Breast epithelium (tissue), 4 donors: ENCODE results near the gene ZNF485. TPM values are rescaled to one million over a fixed set of nuclear protein-coding genes. Genes with fewer than 3 reads are reported as not detected.

Experiments used
- DNase-seq, 2 donors: peaks; one replicate each; pipeline ENCODE4 v3.0.0-alpha.2; 2019; ENCODE audit warnings: low spot score in 2 of 2
- H3K27ac ChIP-seq, 2 donors: fragments of 200-600 bp; sonication (generic) in 1 of 2; one replicate each; pipeline ENCODE4 v1.5.1; 2016 to 2019; ENCODE audit warnings: mild to moderate bottlenecking in 1 of 2
- H3K27me3 ChIP-seq, 2 donors: fragments of 200-600 bp; sonication (generic) in 1 of 2; one replicate each; pipeline versions ENCODE4 v1.5.1 to v1.6.0; 2017 to 2019; ENCODE audit warnings: control low read depth in 1 of 2, mild to moderate bottlenecking in 1 of 2
- H3K36me3 ChIP-seq: fragments of 200-600 bp; one replicate; pipeline ENCODE4 v1.5.1; 2019
- H3K4me1 ChIP-seq, 2 donors: fragments of 200-600 bp; sonication (generic); one replicate each; pipeline ENCODE4 v1.5.1; 2016 to 2019; ENCODE audit warnings: control low read depth in 1 of 2
- H3K4me3 ChIP-seq, 3 donors: fragments of 200-600 bp; sonication (generic); 1 replicate in 2 of 3; 2 replicates in 1 of 3; pipeline ENCODE4 v1.5.1; 2016 to 2019; ENCODE audit warnings: mild to moderate bottlenecking in 3 of 3, moderate library complexity in 2 of 3
- H3K9me3 ChIP-seq, 2 donors: fragments of 200-600 bp; sonication (generic) in 1 of 2; one replicate each; pipeline ENCODE4 v1.5.1; 2016 to 2019; ENCODE audit warnings: control low read depth in 1 of 2
- CTCF ChIP-seq, 3 donors: fragments of 450-650 bp; IDR thresholded peaks; one replicate each; pipeline ENCODE4 v1.5.1; 2016 to 2017; ENCODE audit warnings: antibody characterized with exemption in 3 of 3, mild to moderate bottlenecking in 3 of 3, moderate library complexity in 3 of 3
- POLR2A ChIP-seq: fragments of 450-650 bp; IDR thresholded peaks from one replicate; pipeline ENCODE4 v1.6.1; 2016; ENCODE audit warnings: antibody characterized with exemption, mild to moderate bottlenecking, moderate library complexity
- POLR2AphosphoS5 ChIP-seq, 3 donors: sonication (generic); formaldehyde crosslinking; IDR thresholded peaks; one replicate each; pipeline ENCODE4 v1.6.1; 2017; ENCODE audit warnings: antibody characterized with exemption in 3 of 3
- intact Hi-C: fragments of 100-400 bp; cut with DNase I; formaldehyde crosslinking; loops from one replicate; pipeline ENCODE4 v1.15.1; 2023; ENCODE audit warnings: low total_unique reads
- total RNA-seq, 3 donors: library from RNA; depleted of rRNA; stranded (reverse); fragments of >200 nt; gene quantifications; one replicate each; pipeline ENCODE4 v1.1.0, GENCODE V29; 2016

The ZNF485 gene
- 1 to 10 TPM; 3.9 to 4.5 (median 4.0) TPM for total RNA-seq

- intact Hi-C loops: no loop called here
- Histone ChIP-seq H3K36me3 (no peaks in the 10 kb centered on the region), H3K27ac (peak within 1 kb of the TSS; percentile 58 to 88), H3K27me3 (no peaks in the 10 kb centered on the region), H3K9me3 (no peaks in the 10 kb centered on the region), H3K4me1 (peaks cover 0 to 6% of the 10 kb centered on the region in 2 donors), H3K4me3 (peak within 1 kb of the TSS; percentile 76 to 99 (median 96))
- peak in 1 of 2 donors; percentile 61 for DNase-seq
- no peak for TF ChIP-seq POLR2A
- peak in 1 of 3 donors; percentile 10 for TF ChIP-seq POLR2AphosphoS5 (IDR thresholded peaks at IDR 0.05)
Measured at GRCh38 chr10:43606323-43607198, at the start of gene ZNF485. TSS of gene ZNF485 (plus strand) at chr10:43606438. CDS start at chr10:43607051, 613 bp downstream.

DNA sequence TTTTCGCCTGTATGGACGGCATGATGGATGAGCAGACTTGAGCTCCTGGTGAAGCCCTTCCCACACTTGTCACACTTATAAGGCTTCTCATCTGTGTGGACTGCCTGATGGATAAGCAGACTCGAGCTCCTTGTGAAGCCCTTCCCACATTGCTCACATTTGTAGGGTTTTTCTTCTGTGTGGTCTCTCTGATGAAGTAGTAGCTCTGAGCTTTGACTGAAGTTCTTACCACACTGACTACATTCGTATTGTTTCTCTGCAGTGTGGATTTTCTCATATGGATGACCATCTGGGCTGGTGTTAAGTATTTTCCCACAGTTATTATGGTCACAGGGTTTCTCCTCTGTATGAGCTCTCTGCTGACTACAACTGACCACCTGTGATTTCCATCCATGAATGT, 49.0 kb upstream of the ZNF485 start:
- TF ChIP-seq POLR2AphosphoS5 (IDR thresholded peaks at IDR 0.05) (no peak), CTCF (IDR thresholded peaks at IDR 0.05) (no peak), POLR2A (no peak)
- Histone ChIP-seq H3K27ac (no peak overlapping the region), H3K27me3 (no peaks in the 10 kb centered on the region), H3K4me1 (no peaks in the 10 kb centered on the region), H3K4me3 (no peak overlapping the region), H3K36me3 (peaks cover 15% of the 10 kb centered on the region), H3K9me3 (peaks cover 36 to 50% of the 10 kb centered on the region in 2 donors)
- no peak for DNase-seq
- intact Hi-C loops: no loop called here

DNA sequence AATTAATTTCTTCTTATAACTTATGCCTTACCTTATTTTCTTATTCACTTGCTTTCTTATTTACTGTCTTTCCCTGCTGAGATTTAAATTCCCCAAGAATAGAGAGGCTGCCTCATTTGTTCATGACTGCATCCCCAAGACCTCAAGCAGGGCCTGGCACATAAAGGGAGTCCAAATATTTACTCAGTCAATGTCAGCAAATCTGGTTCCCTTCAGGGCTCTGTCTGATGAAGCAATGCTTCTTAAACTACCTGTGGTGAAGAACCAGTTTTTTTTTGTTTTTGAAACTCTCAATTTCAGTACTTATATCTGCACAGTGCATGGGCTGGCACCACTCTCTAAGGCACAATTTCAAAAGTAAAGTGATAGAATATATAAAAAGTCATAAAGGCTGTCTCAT, 36.6 kb upstream of the ZNF485 start:
- Histone ChIP-seq H3K27ac (no peak overlapping the region), H3K4me3 (no peak overlapping the region), H3K36me3 (no peaks in the 10 kb centered on the region), H3K4me1 (no peaks in the 10 kb centered on the region), H3K9me3 (peaks cover 0 to 2% of the 10 kb centered on the region in 2 donors), H3K27me3 (no peaks in the 10 kb centered on the region)
- TF ChIP-seq POLR2AphosphoS5 (IDR thresholded peaks at IDR 0.05) (no peak), POLR2A (no peak), CTCF (IDR thresholded peaks at IDR 0.05) (no peak)
- intact Hi-C loops: no loop called here
- DNase-seq: no peak

- no peak for TF ChIP-seq POLR2A
- TF ChIP-seq POLR2AphosphoS5 (IDR thresholded peaks at IDR 0.05): no peak
- TF ChIP-seq CTCF (IDR thresholded peaks at IDR 0.05): no peak
- intact Hi-C loops: no loop called here
- no peak for DNase-seq
- Histone ChIP-seq H3K9me3 (no peaks in the 10 kb centered on the region), H3K27ac (no peak overlapping the region), H3K4me1 (no peaks in the 10 kb centered on the region), H3K27me3 (no peaks in the 10 kb centered on the region), H3K4me3 (no peak overlapping the region), H3K36me3 (no peaks in the 10 kb centered on the region)
Measured at GRCh38 chr10:43570971-43571370, 35.3 kb upstream of the ZNF485 start.

DNA sequence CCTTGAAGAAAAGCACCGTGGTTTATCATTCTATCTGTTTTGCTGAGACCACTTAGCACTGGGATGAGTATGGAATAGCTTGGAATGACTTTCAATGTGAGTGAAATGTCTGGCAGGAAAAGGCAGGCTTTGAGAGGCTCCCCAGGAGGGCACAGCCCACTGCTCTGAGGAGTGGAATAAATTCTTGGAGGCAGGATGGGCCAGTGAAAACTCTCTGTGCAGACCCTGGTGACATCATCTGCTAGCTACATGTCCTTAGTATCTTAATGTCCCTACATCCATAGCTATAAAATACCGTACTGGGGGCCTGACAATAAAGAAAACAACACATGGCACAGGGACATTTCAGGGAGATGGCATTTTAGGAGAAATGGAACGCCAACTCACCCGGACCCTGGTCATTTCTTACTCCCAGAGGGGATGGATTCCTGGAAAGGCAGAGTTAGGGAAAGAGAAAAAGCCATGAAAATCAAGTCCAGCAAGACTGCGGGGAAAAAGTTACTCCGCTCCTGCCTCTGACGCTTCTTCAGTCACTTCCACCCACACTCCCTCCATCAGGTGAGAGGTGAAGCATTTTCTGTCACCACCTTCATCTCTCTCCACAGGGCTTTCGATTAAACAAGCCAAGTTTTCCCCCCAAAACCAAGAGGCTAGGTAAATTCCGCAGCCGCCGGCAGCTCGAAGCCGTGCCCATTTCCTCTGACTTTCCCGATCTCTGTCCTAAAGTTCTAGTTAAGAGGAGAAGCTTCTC, 32.8 kb upstream of the ZNF485 start:
- Histone ChIP-seq H3K27ac (peak overlapping the region; percentile 48 to 75), H3K4me1 (no peaks in the 10 kb centered on the region), H3K27me3 (no peaks in the 10 kb centered on the region), H3K9me3 (no peaks in the 10 kb centered on the region), H3K36me3 (no peaks in the 10 kb centered on the region), H3K4me3 (peak overlapping the region; percentile 56 to 83 (median 77))
- TF ChIP-seq POLR2AphosphoS5 (IDR thresholded peaks at IDR 0.05): no peak
- intact Hi-C loops: no loop called here
- DNase-seq: no peak
